ENCODE data around the gene EIF4EBP3.

DNA sequence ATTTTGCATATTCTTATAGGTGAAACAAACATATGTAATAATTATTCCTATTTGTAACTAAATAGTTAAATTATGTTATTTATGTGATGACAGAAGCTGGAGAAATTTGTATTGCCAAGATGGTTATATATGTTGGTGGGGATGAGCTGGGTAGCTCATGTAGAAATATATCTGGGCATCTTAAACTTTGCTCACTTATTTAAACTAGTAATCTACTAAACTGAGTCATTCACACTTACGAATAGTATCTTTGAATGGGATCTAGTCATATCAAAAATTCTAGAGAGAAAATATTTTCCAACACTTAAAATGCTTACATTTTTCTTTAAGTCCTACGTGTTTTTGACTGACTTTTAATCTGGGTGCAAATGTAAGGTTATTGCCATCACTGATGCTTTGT lies 44.6 kb upstream of the EIF4EBP3 start:
- TF ChIP-seq CTCF (IDR thresholded peaks at IDR 0.05; ENCODE audit: poor library complexity, severe bottlenecking), result no peak
- TF ChIP-seq EP300 (conservative IDR thresholded peaks at IDR 0.05; ENCODE audit: poor library complexity, severe bottlenecking), result no peak
- no peak for TF ChIP-seq POLR2AphosphoS5 (IDR thresholded peaks at IDR 0.05)
- TF ChIP-seq, protein P1, sequence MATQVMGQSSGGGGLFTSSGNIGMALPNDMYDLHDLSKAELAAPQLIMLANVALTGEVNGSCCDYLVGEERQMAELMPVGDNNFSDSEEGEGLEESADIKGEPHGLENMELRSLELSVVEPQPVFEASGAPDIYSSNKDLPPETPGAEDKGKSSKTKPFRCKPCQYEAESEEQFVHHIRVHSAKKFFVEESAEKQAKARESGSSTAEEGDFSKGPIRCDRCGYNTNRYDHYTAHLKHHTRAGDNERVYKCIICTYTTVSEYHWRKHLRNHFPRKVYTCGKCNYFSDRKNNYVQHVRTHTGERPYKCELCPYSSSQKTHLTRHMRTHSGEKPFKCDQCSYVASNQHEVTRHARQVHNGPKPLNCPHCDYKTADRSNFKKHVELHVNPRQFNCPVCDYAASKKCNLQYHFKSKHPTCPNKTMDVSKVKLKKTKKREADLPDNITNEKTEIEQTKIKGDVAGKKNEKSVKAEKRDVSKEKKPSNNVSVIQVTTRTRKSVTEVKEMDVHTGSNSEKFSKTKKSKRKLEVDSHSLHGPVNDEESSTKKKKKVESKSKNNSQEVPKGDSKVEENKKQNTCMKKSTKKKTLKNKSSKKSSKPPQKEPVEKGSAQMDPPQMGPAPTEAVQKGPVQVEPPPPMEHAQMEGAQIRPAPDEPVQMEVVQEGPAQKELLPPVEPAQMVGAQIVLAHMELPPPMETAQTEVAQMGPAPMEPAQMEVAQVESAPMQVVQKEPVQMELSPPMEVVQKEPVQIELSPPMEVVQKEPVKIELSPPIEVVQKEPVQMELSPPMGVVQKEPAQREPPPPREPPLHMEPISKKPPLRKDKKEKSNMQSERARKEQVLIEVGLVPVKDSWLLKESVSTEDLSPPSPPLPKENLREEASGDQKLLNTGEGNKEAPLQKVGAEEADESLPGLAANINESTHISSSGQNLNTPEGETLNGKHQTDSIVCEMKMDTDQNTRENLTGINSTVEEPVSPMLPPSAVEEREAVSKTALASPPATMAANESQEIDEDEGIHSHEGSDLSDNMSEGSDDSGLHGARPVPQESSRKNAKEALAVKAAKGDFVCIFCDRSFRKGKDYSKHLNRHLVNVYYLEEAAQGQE (IDR thresholded peaks at IDR 0.05; ENCODE audit: borderline replicate concordance), result no peak
- no peak for TF ChIP-seq EZH2 (IDR thresholded peaks at IDR 0.05; ENCODE audit: borderline replicate concordance, insufficient read depth, low read length, poor library complexity, severe bottlenecking)
- no peak for TF ChIP-seq TAF1 (IDR thresholded peaks at IDR 0.05; ENCODE audit: low read depth)

All from neural cell (in vitro differentiated cells).